Prostate gland (tissue), 2 donors: Measurements from ENCODE around the gene CATSPERZ.

Source experiments
- POLR2AphosphoS5 ChIP-seq: sonication (generic); formaldehyde crosslinking; IDR thresholded peaks from one replicate; pipeline ENCODE4 v1.6.1; 2017; ENCODE audit warnings: antibody characterized with exemption
- TF ChIP-seq, protein P1 (sequence below), 4 experiments: fragments of 200-600 bp in 2 of 4; fragments of 450-650 bp in 2 of 4; sonication (generic) in 2 of 4; IDR thresholded peaks; 1 replicate in 3 of 4; 2 replicates in 1 of 4; pipeline ENCODE4 v1.5.1; 2016 to 2019; ENCODE audit warnings: antibody characterized with exemption in 4 of 4, mild to moderate bottlenecking in 2 of 4, moderate library complexity in 2 of 4

DNA sequence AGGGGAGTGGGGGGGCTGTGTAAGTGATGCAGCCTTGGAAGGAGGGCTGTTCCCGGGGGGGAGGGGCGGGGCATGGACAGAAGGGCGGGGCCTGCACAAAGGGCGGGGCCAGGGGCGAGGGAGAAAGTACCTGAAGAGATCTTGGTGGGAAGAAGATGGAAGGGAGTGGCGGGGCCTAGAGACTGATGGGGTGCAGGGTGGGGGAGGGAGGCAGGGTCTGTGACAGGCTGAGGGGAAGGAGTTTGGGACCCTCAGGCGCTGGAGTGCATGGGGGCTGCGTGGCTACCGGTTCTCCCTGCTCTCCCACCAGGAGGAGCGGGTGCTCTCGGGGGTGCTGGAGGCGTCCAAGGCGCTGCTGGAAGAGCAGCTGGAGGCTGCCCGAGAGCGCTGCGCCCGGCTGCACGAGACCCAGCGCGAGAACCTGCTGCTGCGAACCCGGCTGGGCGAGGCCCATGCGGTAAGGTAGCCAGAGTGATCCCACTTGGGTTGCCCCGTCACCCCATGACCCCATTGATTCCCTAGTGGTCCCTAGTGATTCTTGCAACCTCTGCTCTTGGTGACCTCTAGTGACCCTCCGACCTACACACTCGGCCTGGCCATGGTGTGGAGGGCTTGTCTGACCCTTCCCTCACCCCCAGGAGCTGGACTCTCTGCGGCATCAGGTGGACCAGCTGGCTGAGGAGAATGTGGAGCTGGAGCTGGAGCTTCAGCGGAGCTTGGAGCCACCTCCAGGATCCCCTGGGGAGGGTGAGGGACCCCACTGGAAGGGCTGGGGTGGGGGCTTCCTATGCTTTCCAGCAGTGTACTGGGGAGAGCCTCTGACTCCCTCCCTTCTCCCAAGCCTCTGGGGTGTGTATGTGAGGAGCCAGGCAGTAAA is 42.9 kb downstream of the CATSPERZ start:
- TF ChIP-seq, protein P1, sequence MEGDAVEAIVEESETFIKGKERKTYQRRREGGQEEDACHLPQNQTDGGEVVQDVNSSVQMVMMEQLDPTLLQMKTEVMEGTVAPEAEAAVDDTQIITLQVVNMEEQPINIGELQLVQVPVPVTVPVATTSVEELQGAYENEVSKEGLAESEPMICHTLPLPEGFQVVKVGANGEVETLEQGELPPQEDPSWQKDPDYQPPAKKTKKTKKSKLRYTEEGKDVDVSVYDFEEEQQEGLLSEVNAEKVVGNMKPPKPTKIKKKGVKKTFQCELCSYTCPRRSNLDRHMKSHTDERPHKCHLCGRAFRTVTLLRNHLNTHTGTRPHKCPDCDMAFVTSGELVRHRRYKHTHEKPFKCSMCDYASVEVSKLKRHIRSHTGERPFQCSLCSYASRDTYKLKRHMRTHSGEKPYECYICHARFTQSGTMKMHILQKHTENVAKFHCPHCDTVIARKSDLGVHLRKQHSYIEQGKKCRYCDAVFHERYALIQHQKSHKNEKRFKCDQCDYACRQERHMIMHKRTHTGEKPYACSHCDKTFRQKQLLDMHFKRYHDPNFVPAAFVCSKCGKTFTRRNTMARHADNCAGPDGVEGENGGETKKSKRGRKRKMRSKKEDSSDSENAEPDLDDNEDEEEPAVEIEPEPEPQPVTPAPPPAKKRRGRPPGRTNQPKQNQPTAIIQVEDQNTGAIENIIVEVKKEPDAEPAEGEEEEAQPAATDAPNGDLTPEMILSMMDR (IDR thresholded peaks at IDR 0.05) = no peak
- TF ChIP-seq POLR2AphosphoS5 = no peak
